GM13976 (cell line): Measurements from ENCODE around the gene DDX39A.
"Not testable (repeated sequence)": the region's sequence is repeated elsewhere in the genome, so short reads cannot be mapped to it uniquely, and the experiment has no call there.

Experiments
- DNase-seq: peaks from one replicate; pipeline ENCODE4 v3.0.0; 2012; ENCODE audit warnings: low spot score
- CTCF ChIP-seq: IDR thresholded peaks from 2 replicates; pipeline ENCODE4 v1.5.1; 2012; ENCODE audit warnings: borderline replicate concordance, mild to moderate bottlenecking; ENCODE audit not compliant: insufficient read depth; ENCODE audit errors: extremely low read depth, missing control alignments, control extremely low read depth
- in situ Hi-C: fragments of 300-500 bp; cut with MboI; formaldehyde crosslinking; loops from one replicate; pipeline ENCODE4 v1.12.0; 2022; ENCODE audit warnings: low sequenced_read_pairs, mixed read lengths, inconsistent platforms; ENCODE audit not compliant: unreplicated experiment

The DDX39A gene

GRCh38 chr19:14407605-14408484 is 11.3 kb downstream of the DDX39A start:
- in situ Hi-C loops, result no loop called here
- peak; percentile 18 for DNase-seq
- no peak for TF ChIP-seq CTCF

GRCh38 chr19:14406645-14407401 is 12.3 kb downstream of the DDX39A start:
- in situ Hi-C loops, result no loop called here
- DNase-seq, result peak; percentile 18
- TF ChIP-seq CTCF, result no peak

- peak; percentile 99 for DNase-seq
- in situ Hi-C loops, result no loop called here
- TF ChIP-seq CTCF, result peak; percentile 92
Observed at GRCh38 chr19:14405758-14406644, 13.1 kb downstream of the DDX39A start.

GRCh38 chr19:14405380-14405757 is 13.8 kb downstream of the DDX39A start:
- DNase-seq, result no peak
- in situ Hi-C loops, result no loop called here
- no peak for TF ChIP-seq CTCF

- DNase-seq, result peak; percentile 13
- in situ Hi-C loops, result no loop called here
- no peak for TF ChIP-seq CTCF
Observed at GRCh38 chr19:14404312-14404711, 14.8 kb downstream of the DDX39A start.

GRCh38 chr19:14403145-14403930 is 15.8 kb downstream of the DDX39A start:
- DNase-seq, in situ Hi-C loops: not testable (repeated sequence)
